Pancreas (tissue), 10 donors: ENCODE results near the gene NDUFA13. TPM values are rescaled to one million over a fixed set of nuclear protein-coding genes. Genes with fewer than 3 reads are reported as not detected.

Experiments used
- ATAC-seq, 4 donors: fragments of 200-7000 bp; cut with Tn5 transposase; one replicate each; pipeline versions ENCODE4 v1.8.0 to v1.9.1; 2020; ENCODE audit warnings: mild to moderate bottlenecking in 4 of 4, moderate library complexity in 4 of 4
- DNase-seq, 6 donors: peaks; one replicate each; pipeline ENCODE4 v3.0.0-alpha.2; 2020
- FAIRE-seq: peaks from 2 replicates; lab custom pipeline; 2012; peaks lifted over from hg19 to GRCh38; lab: Jason Lieb, UNC
- H3K27ac ChIP-seq, 4 donors: fragments of 200-600 bp; sonication (generic); 1 replicate in 3 of 4; 2 replicates in 1 of 4; pipeline versions ENCODE4 v1.5.0 to v1.8.0; 2020
- H3K27me3 ChIP-seq, 4 donors: fragments of 200-600 bp; one replicate each; pipeline ENCODE4 v1.8.0; 2021
- H3K36me3 ChIP-seq, 3 donors: fragments of 200-600 bp; sonication (generic) in 1 of 3; one replicate each; pipeline versions ENCODE4 v1.5.0 to v1.8.0; 2020 to 2021
- H3K4me1 ChIP-seq, 3 donors: fragments of 200-600 bp; one replicate each; pipeline ENCODE4 v1.8.0; 2021
- H3K4me3 ChIP-seq, 4 donors: fragments of 200-600 bp; sonication (generic) in 2 of 4; one replicate each; pipeline versions ENCODE4 v1.5.0 to v1.8.0; 2020 to 2021
- H3K9me3 ChIP-seq, 4 donors: fragments of 200-600 bp; one replicate each; pipeline ENCODE4 v1.8.0; 2021
- CTCF ChIP-seq, 4 donors: fragments of 200-600 bp; sonication (generic) in 3 of 4; IDR thresholded peaks; one replicate each; pipeline versions ENCODE4 v1.5.0 to v1.8.0; 2021; ENCODE audit warnings: antibody characterized with exemption in 4 of 4
- WGBS, 2 donors: extraction: QIAGEN DNeasy Blood & Tissue Kit; methylation state at CpG; one replicate each; pipeline ENCODE4 v1.1.7; 2013; 5-methylcytosine and 5-hydroxymethylcytosine counted together
- intact Hi-C, 3 donors: fragments of 100-400 bp; cut with DNase I; formaldehyde crosslinking; loops; one replicate each; pipeline versions ENCODE4 v1.11.1 to v1.14.2; 2022
- polyA plus RNA-seq, 2 donors: library from polyadenylated mRNA; stranded (reverse); fragments of 200-250 nt; gene quantifications; one replicate each; pipeline ENCODE4 v1.2.3, GENCODE V29; 2013
- total RNA-seq, 6 donors: library from RNA; stranded (reverse); fragmentation: NEBNext Ultra II Directional in 4 of 6; extraction: Animal tissue kit (Norgen Biotek cat#: 25700) in 4 of 6; gene quantifications; one replicate each; pipeline versions ENCODE4 v1.2.1 to v1.2.4, GENCODE V29; 2021 to 2023
- donor health status: healthy with polysubstance abuse.
- donor health status: DM: no; HTN: no; CAD: no; lungs with moderate emphysema.
- donor health status: DM: no; HTN: no; CAD: no.
- donor health status: control.
- donor health status: control.
- donor health status: Bipolar disorder and iron deficiency.
- donor health status: DM: yes; HTN: yes; CAD: no.
- donor health status: DM: no; HTN: no; CAD: no.
- donor health status: DM: no; HTN: no; CAD: no.
- donor health status: DM: yes; HTN: yes; CAD: no.

NDUFA13 gene
- total and polyA plus RNA-seq, 8 donors = 87.9 to 178 (median 133) TPM

- no peaks in the 10 kb centered on the region for H3K27me3 ChIP-seq
- no peak for DNase-seq
- no peak for ATAC-seq
- no peaks in the 10 kb centered on the region for H3K9me3 ChIP-seq
- 96 to 97% methylated on average over 26 of the region's 26 CpGs for WGBS, 2 donors
- TF ChIP-seq CTCF (IDR thresholded peaks at IDR 0.05) = no peak
- no peak for FAIRE-seq
- peaks cover 4 to 59% (median 7%) of the 10 kb centered on the region in 3 donors for H3K36me3 ChIP-seq
- H3K4me3 ChIP-seq = no peak overlapping the region
- H3K4me1 ChIP-seq = no peaks in the 10 kb centered on the region
- no peak overlapping the region for H3K27ac ChIP-seq
- intact Hi-C loops = no loop called here
Measured at GRCh38 chr19:19501798-19502197, 14.2 kb upstream of the NDUFA13 start.

- Histone ChIP-seq H3K36me3 (peaks cover 0 to 57% (median 7%) of the 10 kb centered on the region in 3 donors), H3K27ac (no peak overlapping the region), H3K9me3 (no peaks in the 10 kb centered on the region), H3K27me3 (no peaks in the 10 kb centered on the region), H3K4me3 (no peak overlapping the region), H3K4me1 (no peaks in the 10 kb centered on the region)
- FAIRE-seq (no peak), DNase-seq (no peak), ATAC-seq (no peak)
- 95 to 96% methylated on average over 19 of the region's 19 CpGs for WGBS, 2 donors
- no peak for TF ChIP-seq CTCF (IDR thresholded peaks at IDR 0.05)
- intact Hi-C loops = no loop called here
Measured at GRCh38 chr19:19502281-19502680, 13.7 kb upstream of the NDUFA13 start.

GRCh38 chr19:19502808-19503602, 13.0 kb upstream of the NDUFA13 start:
- H3K27me3 ChIP-seq = no peaks in the 10 kb centered on the region
- 89 to 91% methylated on average over 18 of the region's 18 CpGs for WGBS, 2 donors
- no peak for DNase-seq
- no peak for TF ChIP-seq CTCF (IDR thresholded peaks at IDR 0.05)
- no peak for ATAC-seq
- peaks cover 0 to 57% (median 7%) of the 10 kb centered on the region in 3 donors for H3K36me3 ChIP-seq
- no peak overlapping the region for H3K27ac ChIP-seq
- H3K4me1 ChIP-seq = no peaks in the 10 kb centered on the region
- intact Hi-C loops = no loop called here
- FAIRE-seq = no peak
- H3K4me3 ChIP-seq = no peak overlapping the region
- no peaks in the 10 kb centered on the region for H3K9me3 ChIP-seq

- no peak for DNase-seq
- no peak overlapping the region for H3K27ac ChIP-seq
- H3K4me1 ChIP-seq = no peaks in the 10 kb centered on the region
- 89 to 91% methylated on average over 23 of the region's 23 CpGs for WGBS, 2 donors
- ATAC-seq = no peak
- intact Hi-C loops = no loop called here
- peaks cover 0 to 47% (median 0%) of the 10 kb centered on the region in 3 donors for H3K36me3 ChIP-seq
- H3K27me3 ChIP-seq = no peaks in the 10 kb centered on the region
- FAIRE-seq = no peak
- no peak overlapping the region for H3K4me3 ChIP-seq
- TF ChIP-seq CTCF (IDR thresholded peaks at IDR 0.05) = no peak
- no peaks in the 10 kb centered on the region for H3K9me3 ChIP-seq
Measured at GRCh38 chr19:19504754-19505668, 11.0 kb upstream of the NDUFA13 start.
